Panc1 (cell line): ENCODE measurements around the gene NEB. TPM values are rescaled to one million over a fixed set of nuclear protein-coding genes. Genes with fewer than 3 reads are reported as not detected.
A peak's percentile ranks its signal among the peaks of the same experiment; 100 is the strongest.

Source experiments
- ATAC-seq: fragments of 200-7000 bp; cut with Tn5 transposase; 2 replicates; pipeline ENCODE4 v1.9.1; 2020; ENCODE audit warnings: mild to moderate bottlenecking, moderate library complexity
- BruUV-seq: library from RNA; stranded (reverse); fragments of 400-500 nt; replicated peaks from 2 replicates; lab custom pipeline; 2021; lab: Mats Ljungman, UMichigan
- CTCF ChIA-PET: fragments of 300-600 bp; sonication (Branson Sonifier 250); formaldehyde crosslinking; loops from one replicate; lab custom pipeline; 2022; ENCODE audit warnings: antibody characterized with exemption; lab: Charles Lee
- POLR2A ChIA-PET: fragments of 300-600 bp; sonication (Branson Sonifier 250); formaldehyde crosslinking; loops from one replicate; lab custom pipeline; 2022; ENCODE audit warnings: antibody characterized with exemption; lab: Charles Lee
- DNase-seq: peaks from one replicate; pipeline ENCODE4 v3.0.0-alpha.2; 2010; ENCODE audit warnings: low read depth, low spot score
- H3K27ac ChIP-seq: 2 replicates; pipeline ENCODE4 v1.5.1; 2011; ENCODE audit warnings: mild to moderate bottlenecking, low read length, inconsistent platforms
- H3K27me3 ChIP-seq: fragments of 200-500 bp; sonication (Bioruptor generic); 2 replicates; pipeline ENCODE4 v1.6.0; 2014; ENCODE audit warnings: low read length, inconsistent platforms; ENCODE audit not compliant: control insufficient read depth, insufficient read depth
- H3K36me3 ChIP-seq: fragments of 200-500 bp; sonication (Bioruptor generic); 2 replicates; pipeline ENCODE4 v1.5.1; 2014; ENCODE audit warnings: inconsistent platforms, mild to moderate bottlenecking, low read length, moderate library complexity; ENCODE audit not compliant: control insufficient read depth, insufficient read depth
- H3K4me1 ChIP-seq: 2 replicates; pipeline ENCODE4 v1.5.1; 2011; ENCODE audit warnings: inconsistent platforms, mild to moderate bottlenecking, low read length, moderate library complexity; ENCODE audit not compliant: control insufficient read depth, insufficient read depth
- H3K4me3 ChIP-seq, 2 experiments: 2 replicates each; pipeline ENCODE4 v1.5.1; 2011 to 2012; ENCODE audit warnings: low read depth in 2 of 2, low read length in 2 of 2, mild to moderate bottlenecking in 2 of 2, inconsistent platforms in 1 of 2, moderate library complexity in 1 of 2
- H3K9me3 ChIP-seq: fragments of 200-500 bp; sonication (Bioruptor generic); 2 replicates; pipeline ENCODE4 v1.5.1; 2014; ENCODE audit warnings: low read depth, mild to moderate bottlenecking, inconsistent platforms, low read length, moderate library complexity; ENCODE audit not compliant: control insufficient read depth, insufficient read depth
- CTCF ChIP-seq: fragments of 450-650 bp; IDR thresholded peaks from 2 replicates; pipeline ENCODE4 v1.5.1; 2017; ENCODE audit warnings: mild to moderate bottlenecking
- POLR2AphosphoS5 ChIP-seq: IDR thresholded peaks from 2 replicates; pipeline ENCODE4 v1.6.1; 2012; ENCODE audit warnings: mild to moderate bottlenecking, low read depth, low read length, moderate library complexity
- REST ChIP-seq, 2 experiments: IDR thresholded peaks; 2 replicates each; pipeline ENCODE4 v1.6.1; 2011 to 2012; ENCODE audit warnings: low read depth in 2 of 2, control low read depth in 1 of 2, low read length in 1 of 2, mild to moderate bottlenecking in 1 of 2, moderate library complexity in 1 of 2; ENCODE audit not compliant: insufficient read depth in 1 of 2
- SIN3A ChIP-seq: IDR thresholded peaks from 2 replicates; pipeline ENCODE4 v1.6.1; 2012; ENCODE audit warnings: low read depth, mild to moderate bottlenecking, low read length, moderate library complexity, borderline replicate concordance; ENCODE audit not compliant: insufficient read depth
- TCF7L2 ChIP-seq: IDR thresholded peaks from 2 replicates; pipeline ENCODE4 v1.6.1; 2011; ENCODE audit warnings: mild to moderate bottlenecking, low read depth, low read length, inconsistent platforms
- in situ Hi-C: cut with HindIII; loops from 2 replicates; pipeline ENCODE4 v1.10.0; 2016; ENCODE audit warnings: low sequenced_read_pairs, low pct_unique_long_range_greater_than_20kb
- intact Hi-C: fragments of 100-400 bp; cut with micrococcal nuclease; formaldehyde crosslinking; loops from one replicate; pipeline ENCODE4 v1.10.0; 2022; ENCODE audit not compliant: unreplicated experiment
- total RNA-seq: library from RNA; stranded (reverse); gene quantifications from one replicate; pipeline ENCODE4 v1.2.1, GENCODE V29; 2021; ENCODE audit not compliant: unreplicated experiment

The NEB gene
- total RNA-seq, 1 experiment from 2014 or later: 0.10 TPM

- TF ChIP-seq TCF7L2 (no peak), SIN3A (no peak), POLR2AphosphoS5 (no peak), CTCF (no peak), REST (IDR thresholded peaks at IDR 0.05; ENCODE audit: insufficient read depth in 1 of 2, low read depth in 2 of 2, low read length in 1 of 2) (no peak)
- no peaks in the 10 kb centered on the region; the same call in 1 of the 2 replicates for H3K27me3 ChIP-seq
- intact Hi-C loops: no loop called here
- no peaks in the 10 kb centered on the region for H3K9me3 ChIP-seq
- POLR2A ChIA-PET: no interaction called here
- no peaks in the 10 kb centered on the region for H3K36me3 ChIP-seq
- DNase-seq (no peak), ATAC-seq (no peak)
- H3K4me3 ChIP-seq: no peak overlapping the region
- CTCF ChIA-PET: no interaction called here
- H3K27ac ChIP-seq: no peak overlapping the region
- in situ Hi-C loops: no loop called here
- 0 out of 2 replicates have a peak, but pooled peaks cover 2% of the 10 kb centered on the region for H3K4me1 ChIP-seq
- BruUV-seq: no TSS peak
Observed at GRCh38 chr2:151634736-151635467, 99.4 kb downstream of the NEB start.

- no peak for TF ChIP-seq TCF7L2
- peak; percentile 53; the same call in 1 of the 2 replicates for TF ChIP-seq CTCF
- no peak for DNase-seq
- ChIA-PET POLR2A (no interaction called here), CTCF (no interaction called here)
- no peak for ATAC-seq
- intact Hi-C loops: no loop called here
- no peaks in the 10 kb centered on the region for H3K36me3 ChIP-seq
- no peaks in the 10 kb centered on the region for H3K4me1 ChIP-seq
- H3K27me3 ChIP-seq: no peaks in the 10 kb centered on the region
- H3K9me3 ChIP-seq: no peaks in the 10 kb centered on the region
- in situ Hi-C loops: no loop called here
- H3K27ac ChIP-seq: no peak overlapping the region
- BruUV-seq: no TSS peak
- H3K4me3 ChIP-seq: no peak overlapping the region
Observed at GRCh38 chr2:151632993-151633565, 101.2 kb downstream of the NEB start.
